Vagina (tissue), 2 donors: ENCODE measurements around the gene SCGB1C1.

Experiments
- CTCF ChIP-seq, 3 experiments: fragments of 450-650 bp in 2 of 3; fragments of 200-600 bp in 1 of 3; sonication (generic) in 1 of 3; IDR thresholded peaks; one replicate each; pipeline ENCODE4 v1.5.1; 2017 to 2019; ENCODE audit warnings: antibody characterized with exemption in 3 of 3, mild to moderate bottlenecking in 2 of 3, moderate library complexity in 2 of 3
- POLR2A ChIP-seq, 2 donors: fragments of 450-650 bp; IDR thresholded peaks; one replicate each; pipeline ENCODE4 v1.6.1; 2017; ENCODE audit warnings: antibody characterized with exemption in 2 of 2, mild to moderate bottlenecking in 2 of 2, moderate library complexity in 2 of 2
- POLR2AphosphoS5 ChIP-seq, 2 donors: sonication (generic); formaldehyde crosslinking; IDR thresholded peaks; one replicate each; pipeline ENCODE4 v1.9.0; 2017; ENCODE audit warnings: antibody characterized with exemption in 2 of 2, mild to moderate bottlenecking in 2 of 2, low read depth in 1 of 2; ENCODE audit not compliant: insufficient read depth in 1 of 2

GRCh38 chr11:218815-219593 lies 26.1 kb downstream of the SCGB1C1 start:
- TF ChIP-seq POLR2A (IDR thresholded peaks at IDR 0.05) (no peak), CTCF (IDR thresholded peaks at IDR 0.05) (no peak), POLR2AphosphoS5 (IDR thresholded peaks at IDR 0.05; ENCODE audit: insufficient read depth in 1 of 2, low read depth in 1 of 2) (no peak)
